HG02642 (cell line): ENCODE measurements around the gene MPEG1.

ENCODE experiments used
- ATAC-seq: cut with Tn5 transposase; IDR thresholded peaks from one replicate; pipeline ENCODE4 v1.9.1; 2021; ENCODE audit warnings: mild to moderate bottlenecking; ENCODE audit not compliant: unreplicated experiment, poor library complexity

MPEG1 gene

GRCh38 chr11:59191890-59192289, 20.8 kb downstream of the MPEG1 start:
- ATAC-seq = no peak

GRCh38 chr11:59191095-59191494, 21.6 kb downstream of the MPEG1 start:
- ATAC-seq = no peak

GRCh38 chr11:59189986-59190385, 22.7 kb downstream of the MPEG1 start:
- no peak for ATAC-seq

- no peak for ATAC-seq
Observed at GRCh38 chr11:59188954-59189353, 23.8 kb downstream of the MPEG1 start.

GRCh38 chr11:59187587-59187986, 25.1 kb downstream of the MPEG1 start:
- no peak for ATAC-seq

- no peak for ATAC-seq
Observed at GRCh38 chr11:59187035-59187434, 25.7 kb downstream of the MPEG1 start.

GRCh38 chr11:59186130-59186594, 26.6 kb downstream of the MPEG1 start:
- peak; percentile 76 for ATAC-seq

- ATAC-seq = no peak
Observed at GRCh38 chr11:59185386-59185945, 27.3 kb downstream of the MPEG1 start.

- no peak for ATAC-seq
Observed at GRCh38 chr11:59184691-59185339, 27.9 kb downstream of the MPEG1 start.

- ATAC-seq = no peak
Observed at GRCh38 chr11:59183771-59184170, 29.0 kb downstream of the MPEG1 start.

- ATAC-seq = no peak
Observed at GRCh38 chr11:59182457-59183151, 30.1 kb downstream of the MPEG1 start.

- no peak for ATAC-seq
Observed at GRCh38 chr11:59181746-59182456, 30.8 kb downstream of the MPEG1 start.

GRCh38 chr11:59180907-59181306, 31.8 kb downstream of the MPEG1 start:
- no peak for ATAC-seq

GRCh38 chr11:59180168-59180776, 32.5 kb downstream of the MPEG1 start:
- no peak for ATAC-seq

GRCh38 chr11:59179121-59179520, 33.6 kb downstream of the MPEG1 start:
- ATAC-seq = no peak

GRCh38 chr11:59178402-59178801, 34.3 kb downstream of the MPEG1 start:
- no peak for ATAC-seq

- no peak for ATAC-seq
Observed at GRCh38 chr11:59176330-59176729, 36.4 kb downstream of the MPEG1 start.

GRCh38 chr11:59175091-59175501, 37.6 kb downstream of the MPEG1 start:
- ATAC-seq = no peak

- ATAC-seq = no peak
Observed at GRCh38 chr11:59174664-59175033, 38.1 kb downstream of the MPEG1 start.

GRCh38 chr11:59173964-59174663, 38.6 kb downstream of the MPEG1 start:
- ATAC-seq = no peak
